ENCODE results near the gene SLC9A2.

Gene SLC9A2

DNA sequence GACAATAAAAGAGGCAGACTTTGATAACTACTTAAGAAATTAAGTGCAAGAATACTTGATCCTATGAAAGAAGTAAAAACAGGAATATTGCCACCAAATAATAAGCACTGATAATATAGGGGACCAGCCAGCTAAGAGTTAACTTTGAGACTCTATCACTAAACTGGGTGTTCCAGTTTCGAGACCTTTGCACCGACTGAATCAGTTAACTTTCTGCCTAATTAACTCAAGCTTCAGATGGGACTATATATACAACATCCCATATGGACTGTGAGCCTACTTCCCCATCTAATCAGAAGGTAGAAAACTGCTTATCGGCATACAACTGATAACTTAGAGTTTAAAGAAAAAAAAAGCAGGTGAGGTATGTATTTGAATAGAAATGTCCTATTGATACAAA, 25.8 kb upstream of the SLC9A2 start:
- Histone ChIP-seq H3K9ac (ENCODE audit: low read depth, low read length) (no peak overlapping the region), H3K9me3 (replicated peaks; ENCODE audit: low read length) (no peaks in the 10 kb centered on the region), H3K4me3 (ENCODE audit: low read length) (no peak overlapping the region), H3K4me1 (ENCODE audit: control insufficient read depth, insufficient read depth, low read length) (no peaks in the 10 kb centered on the region), H3K27me3 (ENCODE audit: control insufficient read depth, insufficient read depth, low read length) (peaks cover 19% of the 10 kb centered on the region), H3K4me2 (ENCODE audit: low read length) (no peak overlapping the region), H3K36me3 (ENCODE audit: insufficient read depth, low read length) (no peaks in the 10 kb centered on the region)

- no peak overlapping the region for H3K9ac ChIP-seq (ENCODE audit: low read depth, low read length)
- H3K9me3 ChIP-seq (replicated peaks; ENCODE audit: low read length): no peaks in the 10 kb centered on the region
- no peaks in the 10 kb centered on the region for H3K4me1 ChIP-seq (ENCODE audit: control insufficient read depth, insufficient read depth, low read length)
- H3K27me3 ChIP-seq (ENCODE audit: control insufficient read depth, insufficient read depth, low read length): peaks cover 16% of the 10 kb centered on the region
- H3K36me3 ChIP-seq (ENCODE audit: insufficient read depth, low read length): no peaks in the 10 kb centered on the region
- no peak overlapping the region for H3K4me2 ChIP-seq (ENCODE audit: low read length)
- no peak overlapping the region for H3K4me3 ChIP-seq (ENCODE audit: low read length)
These were observed 24.8 kb upstream of the SLC9A2 start for GRCh38 chr2:102594445-102595016.

DNA sequence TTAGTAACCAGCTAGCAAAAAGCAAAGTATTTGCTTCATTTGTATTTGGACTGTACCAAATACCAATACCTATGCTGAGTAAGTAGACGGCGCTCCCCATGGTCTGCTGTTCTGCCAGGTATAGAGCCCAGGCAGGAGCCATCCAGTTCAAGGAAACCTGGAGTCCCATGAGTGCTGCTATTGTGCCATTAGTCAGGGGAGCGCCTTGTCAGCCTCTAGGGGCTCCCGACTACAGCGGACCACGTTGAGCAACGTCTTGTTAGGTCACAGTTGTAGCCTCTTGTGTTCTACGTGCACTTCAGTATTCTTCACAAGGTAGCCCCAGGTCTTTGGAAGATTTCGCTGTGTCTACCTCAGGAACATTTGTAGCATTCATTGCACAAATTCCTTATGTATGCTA, 21.6 kb upstream of the SLC9A2 start:
- Histone ChIP-seq H3K4me1 (ENCODE audit: control insufficient read depth, insufficient read depth, low read length) (no peaks in the 10 kb centered on the region), H3K9ac (ENCODE audit: low read depth, low read length) (no peak overlapping the region), H3K9me3 (replicated peaks; ENCODE audit: low read length) (no peaks in the 10 kb centered on the region), H3K4me2 (ENCODE audit: low read length) (no peak overlapping the region), H3K4me3 (ENCODE audit: low read length) (no peak overlapping the region), H3K27me3 (ENCODE audit: control insufficient read depth, insufficient read depth, low read length) (peaks cover 19% of the 10 kb centered on the region), H3K36me3 (ENCODE audit: insufficient read depth, low read length) (no peaks in the 10 kb centered on the region)

GRCh38 chr2:102599486-102599885, 19.9 kb upstream of the SLC9A2 start:
- H3K4me1 ChIP-seq (ENCODE audit: control insufficient read depth, insufficient read depth, low read length): no peaks in the 10 kb centered on the region
- H3K36me3 ChIP-seq (ENCODE audit: insufficient read depth, low read length): no peaks in the 10 kb centered on the region
- no peaks in the 10 kb centered on the region for H3K9me3 ChIP-seq (replicated peaks; ENCODE audit: low read length)
- H3K4me2 ChIP-seq (ENCODE audit: low read length): no peak overlapping the region
- peaks cover 19% of the 10 kb centered on the region for H3K27me3 ChIP-seq (ENCODE audit: control insufficient read depth, insufficient read depth, low read length)
- no peak overlapping the region for H3K4me3 ChIP-seq (ENCODE audit: low read length)
- H3K9ac ChIP-seq (ENCODE audit: low read depth, low read length): no peak overlapping the region

DNA sequence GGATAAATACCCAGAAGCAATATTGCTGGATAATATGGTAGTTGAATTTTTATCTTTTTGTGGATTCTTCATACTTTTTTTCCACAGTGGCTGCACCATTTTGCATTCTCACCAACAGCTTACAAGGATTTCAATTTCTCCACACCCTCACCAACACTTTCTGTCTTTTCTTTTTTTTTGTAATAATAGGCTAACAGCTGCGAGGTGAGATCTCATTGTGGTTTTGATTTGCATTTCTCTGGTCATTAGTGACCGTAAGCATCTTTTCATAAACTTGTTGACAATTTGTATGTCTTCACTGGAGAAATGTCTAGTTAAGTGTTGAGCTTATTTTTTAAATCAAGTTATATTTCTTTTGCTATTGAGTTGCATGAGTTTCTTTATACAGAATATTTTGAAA, 17.6 kb upstream of the SLC9A2 start:
- Histone ChIP-seq H3K4me1 (ENCODE audit: control insufficient read depth, insufficient read depth, low read length) (no peaks in the 10 kb centered on the region), H3K9ac (ENCODE audit: low read depth, low read length) (no peak overlapping the region), H3K27me3 (ENCODE audit: control insufficient read depth, insufficient read depth, low read length) (peaks cover 19% of the 10 kb centered on the region), H3K4me3 (ENCODE audit: low read length) (no peak overlapping the region), H3K36me3 (ENCODE audit: insufficient read depth, low read length) (no peaks in the 10 kb centered on the region), H3K9me3 (replicated peaks; ENCODE audit: low read length) (no peaks in the 10 kb centered on the region), H3K4me2 (ENCODE audit: low read length) (no peak overlapping the region)

DNA sequence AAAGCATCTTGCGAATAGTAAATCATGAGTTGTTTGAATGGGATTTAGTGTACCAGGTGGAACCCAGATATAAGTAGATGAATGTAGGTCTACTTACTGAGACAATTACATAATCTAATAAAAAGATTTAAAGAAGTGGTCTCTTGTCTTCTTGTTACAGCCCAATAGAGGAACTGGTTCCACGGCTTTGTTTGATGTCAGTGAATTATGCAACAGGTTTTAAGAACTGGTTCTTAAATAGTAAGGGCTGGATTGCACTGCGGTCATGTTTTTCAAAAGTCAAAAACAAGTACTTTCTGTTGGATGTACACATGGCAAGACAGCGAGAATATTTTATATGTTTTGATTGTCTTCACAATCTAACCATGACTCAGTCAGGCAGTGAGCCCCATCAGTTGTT, 15.4 kb upstream of the SLC9A2 start:
- Histone ChIP-seq H3K9ac (ENCODE audit: low read depth, low read length) (no peak overlapping the region), H3K4me3 (ENCODE audit: low read length) (no peak overlapping the region), H3K9me3 (replicated peaks; ENCODE audit: low read length) (no peaks in the 10 kb centered on the region), H3K4me1 (ENCODE audit: control insufficient read depth, insufficient read depth, low read length) (no peaks in the 10 kb centered on the region), H3K27me3 (ENCODE audit: control insufficient read depth, insufficient read depth, low read length) (peaks cover 18% of the 10 kb centered on the region), H3K4me2 (ENCODE audit: low read length) (no peak overlapping the region), H3K36me3 (ENCODE audit: insufficient read depth, low read length) (no peaks in the 10 kb centered on the region)

- H3K4me1 ChIP-seq (ENCODE audit: control insufficient read depth, insufficient read depth, low read length): no peaks in the 10 kb centered on the region
These were observed 14.6 kb upstream of the SLC9A2 start for GRCh38 chr2:102604769-102605168.

DNA sequence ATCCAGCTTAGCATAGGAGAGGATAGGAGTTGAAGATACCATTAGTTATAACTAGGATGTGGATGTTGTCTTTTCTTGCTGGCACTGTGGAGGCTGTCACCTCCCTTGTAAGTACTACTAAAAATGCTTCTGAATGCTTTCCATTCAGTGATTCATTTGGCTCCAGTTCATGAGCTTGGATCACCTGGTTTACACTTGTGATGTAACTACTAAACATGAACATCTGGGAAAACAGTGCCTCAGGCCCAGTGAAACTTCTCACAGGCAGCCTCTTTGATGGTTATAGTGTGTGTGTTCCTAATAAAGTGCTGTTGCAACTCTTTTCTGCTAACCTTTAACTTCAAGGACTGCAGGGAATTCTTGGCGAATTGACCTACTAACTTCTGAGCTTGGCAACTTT, 13.0 kb upstream of the SLC9A2 start:
- no peak overlapping the region for H3K4me2 ChIP-seq (ENCODE audit: low read length)
- H3K9ac ChIP-seq (ENCODE audit: low read depth, low read length): no peak overlapping the region
- no peaks in the 10 kb centered on the region for H3K4me1 ChIP-seq (ENCODE audit: control insufficient read depth, insufficient read depth, low read length)
- no peaks in the 10 kb centered on the region for H3K9me3 ChIP-seq (replicated peaks; ENCODE audit: low read length)
- no peaks in the 10 kb centered on the region for H3K36me3 ChIP-seq (ENCODE audit: insufficient read depth, low read length)
- no peak overlapping the region for H3K4me3 ChIP-seq (ENCODE audit: low read length)
- H3K27me3 ChIP-seq (ENCODE audit: control insufficient read depth, insufficient read depth, low read length): peaks cover 10% of the 10 kb centered on the region

More at GRCh38 chr2:102604769-102605168, 14.6 kb upstream of the SLC9A2 start:
- H3K9me3 ChIP-seq (replicated peaks; ENCODE audit: low read length): no peaks in the 10 kb centered on the region
- no peak overlapping the region for H3K4me2 ChIP-seq (ENCODE audit: low read length)
- no peak overlapping the region for H3K9ac ChIP-seq (ENCODE audit: low read depth, low read length)
- no peak overlapping the region for H3K4me3 ChIP-seq (ENCODE audit: low read length)
- H3K36me3 ChIP-seq (ENCODE audit: insufficient read depth, low read length): no peaks in the 10 kb centered on the region
- peaks cover 15% of the 10 kb centered on the region for H3K27me3 ChIP-seq (ENCODE audit: control insufficient read depth, insufficient read depth, low read length)

- no peaks in the 10 kb centered on the region for H3K36me3 ChIP-seq (ENCODE audit: insufficient read depth, low read length)
- no peak overlapping the region for H3K9ac ChIP-seq (ENCODE audit: low read depth, low read length)
- peaks cover 75% of the 10 kb centered on the region for H3K27me3 ChIP-seq (ENCODE audit: control insufficient read depth, insufficient read depth, low read length)
- H3K4me1 ChIP-seq (ENCODE audit: control insufficient read depth, insufficient read depth, low read length): peaks cover 8% of the 10 kb centered on the region
- H3K4me2 ChIP-seq (ENCODE audit: low read length): no peak overlapping the region
- no peaks in the 10 kb centered on the region for H3K9me3 ChIP-seq (replicated peaks; ENCODE audit: low read length)
- H3K4me3 ChIP-seq (ENCODE audit: low read length): no peak overlapping the region
These were observed 3.5 kb upstream of the SLC9A2 start for GRCh38 chr2:102615620-102616436.

DNA sequence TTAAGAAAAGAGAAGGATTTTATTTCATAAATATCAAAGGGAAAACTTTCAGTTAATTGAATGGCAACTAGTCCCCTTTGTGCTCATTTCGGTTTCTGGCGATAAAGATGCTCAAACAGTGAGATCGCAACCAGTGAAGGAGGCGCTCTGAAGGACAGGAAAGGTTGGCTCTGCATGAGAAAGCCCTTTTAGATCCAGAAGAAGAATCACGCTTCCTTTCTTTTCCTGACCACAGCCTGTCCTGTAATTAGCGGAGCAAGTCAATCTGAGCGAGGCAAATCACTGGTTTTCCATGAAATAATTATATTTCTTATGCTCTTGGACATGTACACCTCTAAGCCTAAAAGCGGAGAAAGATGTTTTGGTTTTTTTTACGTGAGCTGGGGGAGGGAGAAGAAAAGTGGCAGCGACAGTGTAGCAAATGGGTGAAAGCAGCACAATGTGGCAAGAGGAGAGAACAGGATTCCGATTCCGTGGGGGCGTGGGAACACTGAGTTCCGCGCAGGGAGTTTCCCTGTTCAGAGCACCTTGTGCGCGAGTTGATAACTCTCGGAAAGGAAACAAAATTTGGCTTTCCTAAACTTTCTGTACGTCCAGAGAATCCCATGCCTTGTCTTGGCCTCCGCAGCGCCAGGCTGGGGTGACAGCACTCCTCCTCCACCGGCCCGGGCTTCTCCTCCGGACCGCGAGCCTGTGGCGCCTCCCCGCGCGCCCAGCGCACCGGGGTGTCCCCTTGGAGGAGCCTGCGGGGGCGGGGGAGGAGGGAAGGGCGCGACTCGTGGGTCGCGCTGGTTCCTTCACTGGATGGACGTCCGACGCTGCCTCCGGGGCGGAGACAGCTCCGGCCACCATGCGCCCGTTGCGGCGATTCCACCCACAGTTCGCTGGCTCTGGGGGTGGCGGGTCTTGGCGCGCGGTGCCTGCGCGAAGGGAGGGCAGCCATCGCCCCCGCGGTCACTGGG, 620 bp upstream of the SLC9A2 start:
- H3K36me3 ChIP-seq (ENCODE audit: insufficient read depth, low read length): no peaks in the 10 kb centered on the region
- peak overlapping the region; percentile 69 for H3K4me3 ChIP-seq (ENCODE audit: low read length)

DNA sequence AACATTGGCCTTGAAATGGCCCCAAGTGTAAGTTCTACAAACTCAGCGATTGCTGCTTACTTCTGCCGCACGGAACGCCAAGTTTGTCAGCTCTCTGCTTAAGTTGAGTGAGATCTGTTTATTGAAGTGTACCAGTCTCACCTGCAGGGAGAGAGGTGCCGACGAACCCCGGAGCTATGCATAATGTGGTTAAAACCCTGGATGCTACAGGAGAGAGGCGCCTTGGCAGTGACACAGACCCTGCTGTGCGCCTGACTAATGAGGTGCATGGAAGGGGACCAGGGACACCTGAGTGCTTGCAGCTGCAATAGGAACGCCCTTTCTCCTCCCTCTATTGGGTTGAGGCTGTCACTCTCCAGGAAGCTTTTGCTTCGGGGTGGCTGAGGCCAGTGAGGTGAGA, 979 bp downstream of the SLC9A2 start:
- Histone ChIP-seq H3K27me3 (ENCODE audit: control insufficient read depth, insufficient read depth, low read length) (peaks cover 68% of the 10 kb centered on the region), H3K4me3 (ENCODE audit: low read length) (no peak overlapping the region), H3K4me1 (ENCODE audit: control insufficient read depth, insufficient read depth, low read length) (peaks cover 8% of the 10 kb centered on the region), H3K9ac (ENCODE audit: low read depth, low read length) (no peak overlapping the region), H3K36me3 (ENCODE audit: insufficient read depth, low read length) (no peaks in the 10 kb centered on the region), H3K4me2 (ENCODE audit: low read length) (no peak overlapping the region), H3K9me3 (replicated peaks; ENCODE audit: low read length) (no peaks in the 10 kb centered on the region)

More for the DNA sequence above, 620 bp upstream of the SLC9A2 start:
- no peak overlapping the region for H3K9ac ChIP-seq (ENCODE audit: low read depth, low read length)
- H3K9me3 ChIP-seq (replicated peaks; ENCODE audit: low read length): no peaks in the 10 kb centered on the region
- H3K27me3 ChIP-seq (ENCODE audit: control insufficient read depth, insufficient read depth, low read length): peaks cover 83% of the 10 kb centered on the region
- H3K4me1 ChIP-seq (ENCODE audit: control insufficient read depth, insufficient read depth, low read length): peaks cover 8% of the 10 kb centered on the region
- H3K4me2 ChIP-seq (ENCODE audit: low read length): peak overlapping the region; percentile 85

Measured in skeletal muscle satellite cell (primary cell).